CD4-positive, alpha-beta T cell treated with Interleukin-17A for 1 hour (primary cell): ENCODE data around the gene TEKT2.
A peak's percentile ranks its signal among the peaks of the same experiment; 100 is the strongest.

ENCODE experiments used
- DNase-seq: peaks from one replicate; pipeline ENCODE4 v3.0.0-alpha.2; 2020

The TEKT2 gene

DNA sequence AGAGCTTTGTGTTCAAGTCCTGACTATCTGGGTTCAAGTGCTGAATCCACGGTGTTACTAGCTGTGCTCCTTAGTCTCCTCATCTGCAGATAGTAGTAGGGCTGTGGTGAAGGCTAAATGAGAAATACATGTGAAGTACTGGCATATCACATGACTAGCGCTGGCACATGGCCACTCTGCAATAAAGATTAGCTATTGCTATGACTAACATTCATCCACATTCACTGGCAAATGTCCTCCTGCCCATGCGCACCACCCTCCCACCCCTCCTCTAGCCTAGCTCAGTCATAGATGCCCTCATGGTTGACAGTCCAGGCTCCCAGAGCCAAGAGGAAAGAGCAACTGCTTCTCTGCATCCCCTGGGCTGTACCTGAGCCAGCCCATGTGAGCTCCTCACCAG, 49.6 kb downstream of the TEKT2 start:
- no peak for DNase-seq

DNA sequence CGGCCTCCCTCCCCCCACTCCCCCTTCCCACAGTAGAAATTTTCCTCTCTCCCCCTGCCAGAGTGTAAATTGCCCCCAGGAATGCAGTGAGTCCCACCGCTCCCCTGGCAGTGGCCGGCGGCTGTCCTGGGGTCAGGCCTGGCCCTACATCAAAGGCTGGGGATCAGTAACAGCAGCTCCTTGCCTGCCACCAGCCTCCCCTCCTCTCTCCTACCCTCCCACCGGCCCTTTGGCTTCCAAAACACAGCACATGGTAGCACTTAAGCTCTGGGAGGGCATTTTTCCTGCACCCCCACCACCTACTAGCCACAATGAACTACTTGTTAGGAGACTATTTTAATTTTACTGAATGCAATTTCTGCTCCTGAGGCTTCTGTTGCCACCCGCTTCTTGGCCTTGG, 50.1 kb downstream of the TEKT2 start:
- no peak for DNase-seq

DNA sequence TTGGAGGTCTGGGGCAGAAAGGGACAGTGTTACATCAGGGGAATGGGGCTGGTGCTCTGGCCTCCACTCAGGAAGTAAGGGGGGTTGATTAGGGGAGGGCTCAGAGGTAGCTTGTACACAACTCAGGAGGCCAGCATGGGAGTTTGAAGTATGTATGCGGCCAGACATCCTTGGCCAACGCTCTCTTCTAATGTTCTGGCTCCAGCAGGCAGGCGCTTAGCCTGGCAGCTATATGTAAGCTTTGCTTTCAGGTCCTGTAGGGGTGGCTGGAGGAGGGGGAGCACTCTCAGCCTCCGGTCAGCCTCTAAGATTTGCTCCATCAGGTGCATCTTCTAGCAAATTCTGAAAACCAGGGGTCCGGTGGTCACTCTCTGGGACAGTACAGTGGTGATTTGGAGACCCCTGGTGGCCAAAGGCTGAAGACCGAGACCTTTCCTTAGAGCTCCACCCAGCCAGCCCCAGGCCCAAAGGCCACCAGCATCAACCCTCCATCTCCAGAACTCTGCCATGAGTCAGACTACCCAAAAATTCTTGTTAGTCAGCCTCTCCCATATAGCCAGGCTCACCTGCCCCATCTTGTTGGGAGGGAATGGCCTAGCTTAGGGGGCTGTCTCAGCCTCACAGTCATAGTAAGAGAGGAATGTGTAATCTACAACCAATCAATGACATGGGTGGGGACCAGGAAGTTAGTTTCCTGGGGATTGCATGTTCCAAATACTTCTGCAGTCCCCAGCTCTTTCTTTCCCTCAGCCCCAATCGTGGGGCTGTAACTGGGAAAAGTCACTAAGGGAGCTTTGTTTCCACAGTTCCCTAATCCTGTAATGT, 50.8 kb downstream of the TEKT2 start:
- DNase-seq = peak; percentile 31

DNA sequence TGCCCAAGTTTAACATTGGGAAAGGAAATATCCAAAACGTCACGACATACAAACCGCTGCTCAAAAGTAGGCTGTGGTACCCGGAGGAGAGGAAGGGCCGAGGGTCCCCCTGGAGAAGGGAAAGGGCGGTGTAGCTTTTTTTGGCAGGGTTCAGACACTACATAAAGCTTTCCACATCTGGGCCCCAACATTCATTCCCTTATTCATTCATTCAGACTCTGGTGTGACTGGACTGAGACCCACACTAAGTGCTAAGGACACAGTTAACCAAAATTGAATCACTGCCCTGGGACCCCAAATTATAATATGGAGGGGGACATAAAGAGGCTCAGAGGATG, 51.4 kb downstream of the TEKT2 start:
- no peak for DNase-seq

DNA sequence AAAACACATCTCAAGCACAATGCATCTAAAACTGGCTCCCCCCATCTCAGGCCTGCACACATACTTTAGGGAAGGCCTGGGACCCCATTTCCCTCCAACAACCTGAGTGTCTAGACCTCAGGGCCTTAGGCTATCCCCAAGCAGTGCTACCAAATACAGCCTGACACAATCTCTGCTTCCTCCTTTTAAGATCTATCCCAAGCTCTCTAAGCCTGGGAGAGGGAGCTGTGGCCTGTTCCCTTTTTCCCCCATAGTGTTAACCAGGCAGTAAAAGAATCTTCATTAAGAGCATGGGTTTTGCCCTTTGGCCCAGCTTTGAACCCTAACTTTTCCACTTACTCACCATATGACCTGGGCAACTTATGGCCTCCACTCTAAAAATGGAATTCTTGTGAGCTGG, 51.9 kb downstream of the TEKT2 start:
- no peak for DNase-seq

DNA sequence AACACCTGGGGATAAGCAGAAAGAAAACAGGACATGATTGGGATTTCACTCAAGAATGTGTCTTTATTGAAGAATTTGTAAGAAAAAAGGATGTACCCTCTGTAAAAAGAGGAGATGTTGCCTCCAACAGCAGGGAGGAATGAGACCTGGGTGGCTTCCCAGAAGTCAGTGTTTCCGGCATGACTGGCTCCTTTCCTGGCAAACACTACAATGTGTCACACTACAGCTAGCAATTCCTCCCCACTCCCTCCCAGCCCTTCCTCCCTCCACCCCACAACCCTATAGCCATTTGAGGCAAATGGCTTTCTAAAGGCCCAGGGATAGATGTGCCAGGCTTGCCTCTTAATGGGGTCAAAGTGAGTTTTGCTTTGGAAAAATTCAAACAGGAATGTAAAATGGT, 52.6 kb downstream of the TEKT2 start:
- DNase-seq = no peak

DNA sequence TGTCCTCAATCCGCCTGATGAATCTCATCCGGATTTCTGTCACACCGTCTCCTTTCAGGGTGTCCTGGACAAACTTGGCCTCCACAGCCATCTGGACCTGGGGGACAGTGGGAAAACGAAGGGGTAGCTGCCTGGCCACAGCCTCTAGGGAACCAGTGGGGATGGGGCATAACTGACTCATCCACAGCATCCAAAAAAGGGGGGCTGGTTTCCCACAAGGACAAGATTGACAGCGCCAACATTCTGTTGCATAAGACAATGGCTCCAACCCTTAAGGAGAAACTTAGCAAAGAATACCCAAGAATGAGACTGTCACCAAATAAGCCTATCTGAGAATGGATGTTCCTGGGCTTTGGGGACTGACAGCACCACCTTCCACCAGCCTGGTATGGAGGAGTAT, 53.3 kb downstream of the TEKT2 start:
- no peak for DNase-seq

DNA sequence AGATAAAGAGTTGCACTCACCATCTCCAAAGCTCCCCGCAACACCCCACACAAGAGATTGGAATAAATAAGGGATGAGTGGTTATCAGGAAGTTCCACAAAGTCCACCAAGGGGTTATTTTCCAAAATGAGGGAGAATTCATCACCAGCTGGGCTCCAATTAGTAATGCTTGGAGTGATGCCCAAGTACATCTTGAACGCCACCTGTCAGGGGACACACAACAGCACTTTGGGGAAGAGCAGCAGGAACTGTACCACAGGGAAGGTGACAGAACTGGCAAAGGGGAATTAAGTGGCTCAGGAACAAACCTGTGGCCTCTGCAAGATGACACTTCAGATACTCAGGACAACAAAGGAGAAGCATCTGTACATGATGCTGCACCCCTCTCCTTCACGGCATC, 53.9 kb downstream of the TEKT2 start:
- DNase-seq = no peak
